ENCODE results near the gene FUT1.

- TF ChIP-seq, protein P1, sequence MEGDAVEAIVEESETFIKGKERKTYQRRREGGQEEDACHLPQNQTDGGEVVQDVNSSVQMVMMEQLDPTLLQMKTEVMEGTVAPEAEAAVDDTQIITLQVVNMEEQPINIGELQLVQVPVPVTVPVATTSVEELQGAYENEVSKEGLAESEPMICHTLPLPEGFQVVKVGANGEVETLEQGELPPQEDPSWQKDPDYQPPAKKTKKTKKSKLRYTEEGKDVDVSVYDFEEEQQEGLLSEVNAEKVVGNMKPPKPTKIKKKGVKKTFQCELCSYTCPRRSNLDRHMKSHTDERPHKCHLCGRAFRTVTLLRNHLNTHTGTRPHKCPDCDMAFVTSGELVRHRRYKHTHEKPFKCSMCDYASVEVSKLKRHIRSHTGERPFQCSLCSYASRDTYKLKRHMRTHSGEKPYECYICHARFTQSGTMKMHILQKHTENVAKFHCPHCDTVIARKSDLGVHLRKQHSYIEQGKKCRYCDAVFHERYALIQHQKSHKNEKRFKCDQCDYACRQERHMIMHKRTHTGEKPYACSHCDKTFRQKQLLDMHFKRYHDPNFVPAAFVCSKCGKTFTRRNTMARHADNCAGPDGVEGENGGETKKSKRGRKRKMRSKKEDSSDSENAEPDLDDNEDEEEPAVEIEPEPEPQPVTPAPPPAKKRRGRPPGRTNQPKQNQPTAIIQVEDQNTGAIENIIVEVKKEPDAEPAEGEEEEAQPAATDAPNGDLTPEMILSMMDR (IDR thresholded peaks at IDR 0.05) = no peak
- TF ChIP-seq POLR2A (IDR thresholded peaks at IDR 0.05) (no peak), POLR2AphosphoS5 (IDR thresholded peaks at IDR 0.05) (no peak)
Measured at GRCh38 chr19:48722196-48722708, 30.2 kb downstream of the FUT1 start.
